HG02798 (cell line): ENCODE results near the gene BMP6.

Experiments used
- ATAC-seq: cut with Tn5 transposase; IDR thresholded peaks from one replicate; pipeline ENCODE4 v1.9.1; 2021; ENCODE audit warnings: mild to moderate bottlenecking; ENCODE audit not compliant: unreplicated experiment, poor library complexity

BMP6 gene

DNA sequence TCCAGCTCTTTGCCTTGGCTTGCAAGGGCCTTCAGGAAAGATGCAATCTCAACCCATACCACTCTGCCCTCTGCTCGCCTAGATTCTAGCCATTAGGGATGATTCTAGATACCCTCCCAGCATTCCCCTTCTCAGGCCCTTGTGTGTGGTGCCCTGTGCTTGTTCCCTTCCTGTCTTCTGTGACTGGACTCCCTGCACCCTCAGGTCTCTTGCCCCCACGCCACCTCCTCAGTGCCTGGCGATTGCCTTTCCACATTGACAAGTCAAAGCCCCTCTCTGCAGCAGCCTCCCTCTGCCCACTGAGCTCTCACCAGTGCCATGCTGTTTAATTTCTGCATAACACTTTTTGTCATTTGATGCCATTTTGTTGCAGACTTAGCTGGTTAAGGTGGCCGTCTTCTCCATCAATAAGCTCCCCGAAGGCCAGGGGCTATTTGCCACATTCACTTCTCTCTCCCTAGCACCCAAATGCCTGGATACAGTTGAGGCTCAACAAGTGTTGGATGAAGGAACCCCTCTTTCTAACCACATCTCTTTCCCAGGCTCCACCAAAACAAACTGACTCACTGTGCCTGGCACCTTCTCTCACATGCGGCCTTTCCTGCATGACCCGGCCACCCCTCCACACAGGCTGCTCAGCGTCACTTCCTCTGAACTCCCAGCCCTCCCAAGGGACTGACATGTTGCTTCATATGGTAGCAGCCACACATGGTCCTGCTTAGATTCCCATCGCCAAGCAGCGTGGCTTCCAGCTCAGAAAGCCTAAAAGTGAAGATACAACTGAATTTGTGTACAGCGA is 189.3 kb downstream of the BMP6 start:
- ATAC-seq, result no peak

DNA sequence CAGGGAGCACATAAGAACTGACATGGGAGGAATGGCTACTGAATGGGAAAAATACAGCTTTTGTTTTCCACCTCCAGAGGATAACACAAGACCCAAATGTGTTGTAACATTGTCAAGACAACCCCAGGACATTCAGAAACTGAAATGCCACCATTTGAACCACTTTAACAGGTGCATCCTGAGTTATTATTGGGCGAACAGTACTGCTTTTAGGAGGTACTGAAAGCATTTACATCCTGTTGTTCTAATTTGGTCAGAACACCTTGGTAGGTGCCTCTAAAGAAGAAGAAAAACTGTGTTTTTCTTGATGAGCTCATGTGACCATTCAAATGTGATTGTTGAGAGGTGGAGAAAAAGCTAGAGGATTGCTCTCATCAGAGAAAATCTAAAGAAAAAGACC is 191.1 kb downstream of the BMP6 start:
- peak; percentile 85 for ATAC-seq

- ATAC-seq, result no peak
Measured at GRCh38 chr6:7917729-7918128, 191.8 kb downstream of the BMP6 start.

- no peak for ATAC-seq
Measured at GRCh38 chr6:7918403-7918802, 192.5 kb downstream of the BMP6 start.

DNA sequence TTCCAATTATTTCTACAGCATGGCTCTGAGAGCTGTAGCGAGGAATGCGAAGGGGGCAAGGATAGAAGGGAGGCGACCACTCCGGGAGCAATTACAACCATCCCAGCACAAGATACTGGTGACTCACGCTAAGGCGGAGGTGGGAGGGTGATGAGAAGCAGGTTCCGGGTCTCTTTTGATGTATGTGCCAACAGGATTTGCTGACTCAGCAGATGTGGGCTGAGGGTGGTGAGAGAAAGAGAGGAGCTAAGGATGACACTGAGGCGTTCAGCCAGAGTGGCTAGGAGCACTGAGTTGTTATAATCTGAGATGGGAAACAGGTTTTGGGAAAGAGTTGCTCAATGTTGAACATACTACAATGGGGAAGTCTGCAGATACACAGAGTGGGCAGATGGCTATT is 194.0 kb downstream of the BMP6 start:
- no peak for ATAC-seq

DNA sequence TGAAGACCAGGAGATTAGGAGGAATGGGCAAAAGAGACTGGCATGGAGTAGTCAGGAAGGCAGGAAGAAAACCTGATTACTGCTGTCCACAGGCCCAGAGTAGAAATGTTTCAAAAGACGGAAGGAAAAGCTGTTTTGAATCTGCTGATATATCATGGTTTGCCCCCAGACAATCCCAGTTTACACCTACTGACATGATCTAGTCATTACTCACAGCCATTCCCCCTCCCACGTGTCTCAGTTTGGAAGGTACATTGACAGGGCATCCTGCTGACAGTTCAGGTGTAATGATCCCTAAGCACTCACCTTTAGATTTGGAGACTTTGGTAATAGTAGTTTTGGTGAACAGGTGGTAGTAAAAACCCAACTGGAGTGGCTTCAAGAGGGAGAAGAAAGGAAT is 194.5 kb downstream of the BMP6 start:
- ATAC-seq, result no peak

DNA sequence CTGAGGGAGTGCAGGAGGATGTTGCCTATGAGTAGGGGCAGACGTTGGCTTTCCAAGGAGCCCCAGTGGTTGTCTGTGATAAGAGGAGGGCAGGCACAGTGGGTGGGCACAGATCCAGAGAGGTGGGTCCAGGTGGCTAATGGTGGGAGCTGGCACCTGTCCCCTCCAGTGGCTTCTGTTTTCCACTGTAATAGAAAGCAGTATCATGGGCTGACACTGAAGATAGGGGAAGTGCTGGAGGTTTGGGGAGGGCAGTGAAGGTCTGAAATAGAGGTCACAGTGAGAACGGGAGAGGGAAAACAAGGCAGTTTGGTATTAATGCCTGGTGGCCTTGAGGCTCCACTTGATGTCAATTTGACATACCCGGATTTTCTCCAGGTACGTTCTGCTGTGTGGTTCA is 195.1 kb downstream of the BMP6 start:
- ATAC-seq, result no peak

- ATAC-seq, result no peak
Measured at GRCh38 chr6:7921632-7922092, 195.8 kb downstream of the BMP6 start.

DNA sequence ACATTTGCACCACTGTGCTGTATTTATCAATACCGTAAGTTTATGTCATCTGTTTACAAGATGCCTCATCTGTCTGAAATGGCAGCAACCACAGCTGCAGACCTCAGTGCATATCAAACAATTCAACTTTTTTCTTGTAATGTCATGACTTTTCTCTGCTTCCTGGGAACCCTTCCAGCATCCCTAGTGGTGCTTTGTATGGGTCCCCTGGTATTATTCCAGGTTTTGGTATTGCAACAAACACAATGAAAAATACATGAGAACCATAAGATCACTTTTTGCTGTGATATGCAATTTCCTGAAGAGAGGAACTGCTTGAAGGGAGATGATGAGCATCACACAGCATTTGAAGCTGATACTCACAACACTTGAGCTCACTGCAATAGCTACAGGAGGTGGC is 196.7 kb downstream of the BMP6 start:
- ATAC-seq, result no peak

DNA sequence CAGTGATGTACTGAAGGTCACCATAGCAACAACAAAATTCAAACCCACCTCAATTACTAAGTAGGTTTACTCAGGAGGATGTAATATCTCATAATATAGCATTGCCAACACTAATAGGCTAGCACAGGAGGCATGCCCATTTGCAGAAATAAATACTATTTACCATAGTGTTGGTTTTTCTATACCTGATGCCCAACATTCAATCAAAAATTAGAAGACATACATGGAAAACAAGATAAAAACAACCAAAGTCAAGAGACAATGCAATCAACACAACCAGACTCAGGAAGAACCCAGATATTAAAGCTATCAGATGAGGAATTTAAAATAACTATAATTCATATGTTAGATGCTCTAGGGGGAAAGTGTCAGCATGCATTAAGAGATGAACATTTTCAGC is 199.0 kb downstream of the BMP6 start:
- no peak for ATAC-seq
